GM12878 (cell line): ENCODE results near the gene CSTB. TPM values are rescaled to one million over a fixed set of nuclear protein-coding genes. Genes with fewer than 3 reads are reported as not detected.

Source experiments
- ATAC-seq: fragments of 200-7000 bp; cut with Tn5 transposase; 3 replicates; pipeline ENCODE4 v1.9.1; 2020; ENCODE audit warnings: mild to moderate bottlenecking, moderate library complexity
- BruUV-seq: library from RNA; stranded (reverse); fragments of 400-500 nt; replicated peaks from 2 replicates; lab custom pipeline; 2021; lab: Mats Ljungman, UMichigan
- CTCF ChIA-PET: fragments of 300-600 bp; sonication (Branson Sonifier 250); formaldehyde crosslinking; extraction: SDS; loops from one replicate; lab custom pipeline; 2021; ENCODE audit warnings: inconsistent platforms; lab: Yijun Ruan, JAX
- POLR2A ChIA-PET: fragments of 350-600 bp; formaldehyde crosslinking; extraction: SDS; loops from one replicate; lab custom pipeline; 2021; ENCODE audit warnings: inconsistent platforms; lab: Charles Lee
- RAD21 ChIA-PET: fragments of 300-600 bp; sonication (Branson Sonifier 250); formaldehyde crosslinking; loops from one replicate; lab custom pipeline; 2023; ENCODE audit warnings: antibody characterized with exemption; ENCODE audit not compliant: unreplicated experiment; lab: Charles Lee
- SMC1A ChIA-PET: fragments of 300-600 bp; sonication (Branson Sonifier 250); formaldehyde crosslinking; loops from one replicate; lab custom pipeline; 2023; ENCODE audit not compliant: unreplicated experiment, uncharacterized antibody; lab: Charles Lee
- DNase-seq: peaks from one replicate; pipeline ENCODE4 v3.0.0-alpha.2; 2011; ENCODE audit warnings: low read depth, low spot score
- FAIRE-seq: peaks from 3 replicates; lab custom pipeline; 2011; peaks lifted over from hg19 to GRCh38; lab: Jason Lieb, UNC
- H2AFZ ChIP-seq: 2 replicates; pipeline ENCODE4 v1.6.0; 2011; ENCODE audit warnings: low read depth, low read length, control low read depth; ENCODE audit not compliant: control insufficient read depth
- H3K27ac ChIP-seq: 2 replicates; pipeline ENCODE4 v1.5.1; 2011; ENCODE audit warnings: control low read depth; ENCODE audit not compliant: control insufficient read depth, insufficient read depth
- H3K27me3 ChIP-seq, 2 experiments: replicated peaks in 1 of 2; 2 replicates each; pipeline versions ENCODE4 v1.6.0 to v1.6.1; 2011; ENCODE audit warnings: low read length in 1 of 2; ENCODE audit not compliant: control insufficient read depth in 2 of 2, insufficient read depth in 2 of 2
- H3K36me3 ChIP-seq, 2 experiments: 2 replicates each; pipeline ENCODE4 v1.5.1; 2011; ENCODE audit warnings: low read length in 1 of 2; ENCODE audit not compliant: control insufficient read depth in 2 of 2, insufficient read depth in 2 of 2
- H3K4me1 ChIP-seq: 2 replicates; pipeline ENCODE4 v1.6.1; 2011; ENCODE audit warnings: mild to moderate bottlenecking, low read length, moderate library complexity, mixed read lengths; ENCODE audit not compliant: control insufficient read depth, insufficient read depth
- H3K4me2 ChIP-seq: 2 replicates; pipeline ENCODE4 v1.6.0; 2011; ENCODE audit warnings: control low read depth; ENCODE audit not compliant: control insufficient read depth, insufficient read depth
- H3K4me3 ChIP-seq: fragments of 200-600 bp; sonication (generic); 2 replicates; pipeline ENCODE4 v1.5.1; 2016
- H3K79me2 ChIP-seq: 2 replicates; pipeline ENCODE4 v1.6.0; 2011; ENCODE audit warnings: low read length; ENCODE audit not compliant: control insufficient read depth, insufficient read depth
- H3K9ac ChIP-seq: 2 replicates; pipeline ENCODE4 v1.8.0; 2011; ENCODE audit warnings: low read length, control low read depth, mixed read lengths; ENCODE audit not compliant: control insufficient read depth, insufficient read depth
- H3K9me3 ChIP-seq: replicated peaks from 3 replicates; pipeline ENCODE4 v1.5.1; 2011; ENCODE audit warnings: mild to moderate bottlenecking, low read length; ENCODE audit not compliant: control insufficient read depth, insufficient read depth
- H4K20me1 ChIP-seq: 2 replicates; pipeline ENCODE4 v1.6.0; 2011; ENCODE audit not compliant: control insufficient read depth, insufficient read depth
- ASH2L ChIP-seq: fragments of 300-600, 200-600 bp; sonication (generic); IDR thresholded peaks from 2 replicates; pipeline ENCODE4 v1.6.1; 2017; ENCODE audit warnings: low read depth, mild to moderate bottlenecking, borderline replicate concordance
- BMI1 ChIP-seq: fragments of 450-650 bp; IDR thresholded peaks from 2 replicates; pipeline ENCODE4 v1.6.1; 2016; ENCODE audit warnings: mild to moderate bottlenecking, moderate library complexity, borderline replicate concordance
- CBX3 ChIP-seq: fragments of 200-600 bp; sonication (generic); IDR thresholded peaks from 2 replicates; pipeline ENCODE4 v1.6.1; 2016; ENCODE audit warnings: low read depth, borderline replicate concordance
- CHD4 ChIP-seq: fragments of 200-600 bp; sonication (generic); IDR thresholded peaks from 2 replicates; pipeline ENCODE4 v1.6.1; 2016; ENCODE audit warnings: mild to moderate bottlenecking
- DPF2 ChIP-seq: fragments of 450-650 bp; IDR thresholded peaks from 2 replicates; pipeline ENCODE4 v1.6.1; 2017; ENCODE audit warnings: mild to moderate bottlenecking
- HCFC1 ChIP-seq: fragments of 150-350 bp; IDR thresholded peaks from 2 replicates; pipeline ENCODE4 v1.6.1; 2014; ENCODE audit warnings: low read length
- HDAC2 ChIP-seq: fragments of 200-600 bp; sonication (generic); IDR thresholded peaks from 2 replicates; pipeline ENCODE4 v1.6.1; 2017
- POLR2AphosphoS2 ChIP-seq: IDR thresholded peaks from 2 replicates; pipeline ENCODE4 v1.6.1; 2011; ENCODE audit warnings: low read depth, mild to moderate bottlenecking, low read length, improper control_type of control experiment, moderate library complexity
- SRF ChIP-seq, 2 experiments: IDR thresholded peaks; 2 replicates each; pipeline ENCODE4 v1.6.1; 2011; ENCODE audit warnings: low read depth in 2 of 2, low read length in 2 of 2, mild to moderate bottlenecking in 1 of 2, moderate library complexity in 1 of 2
- TCF7 ChIP-seq: IDR thresholded peaks from 2 replicates; pipeline ENCODE4 v1.6.1; 2014; ENCODE audit warnings: antibody characterized with exemption, borderline replicate concordance
- WRNIP1 ChIP-seq: IDR thresholded peaks from 2 replicates; pipeline ENCODE4 v1.6.1; 2011; ENCODE audit warnings: low read depth, low read length, improper control_type of control experiment, borderline replicate concordance
- ZNF274 ChIP-seq: IDR thresholded peaks from one replicate; pipeline ENCODE4 v1.8.0; 2011; ENCODE audit not compliant: insufficient read length, insufficient read depth
- ZNF384 ChIP-seq: IDR thresholded peaks from 2 replicates; pipeline ENCODE4 v1.6.1; 2012; ENCODE audit warnings: low read depth, mild to moderate bottlenecking, low read length, improper control_type of control experiment, borderline replicate concordance
- WGBS: methylation state at CpG from one replicate; pipeline ENCODE4 v1.1.6; 2016; ENCODE audit warnings: low lambda C conversion rate; ENCODE audit not compliant: insufficient replicate concordance, insufficient coverage; ENCODE audit errors: missing lambda C conversion rate; 5-methylcytosine and 5-hydroxymethylcytosine counted together
- in situ Hi-C: fragments of 300-500 bp; cut with MboI; formaldehyde crosslinking; loops from 9 replicates; pipeline ENCODE4 v1.14.3; 2018; ENCODE audit warnings: mixed read lengths
- intact Hi-C: fragments of 100-400 bp; cut with micrococcal nuclease; formaldehyde crosslinking; loops from one replicate; pipeline ENCODE4 v1.14.2; 2022; ENCODE audit not compliant: unreplicated experiment
- polyA plus RNA-seq, 11 experiments: library from polyadenylated mRNA; depleted of rRNA in 4 of 11; unstranded in 6 of 11; stranded (reverse) in 5 of 11; fragments of >200 nt; fragmentation: Nextera tagmentation in 4 of 11; fragmentation: Illumina TruSeq in 1 of 11; extraction: Ambion mirVana in 4 of 11; extraction: Trizol in 1 of 11; gene quantifications; 1 replicate in 1 of 11; 2 replicates in 10 of 11; pipeline versions ENCODE4 v1.2.1 to v1.2.3, GENCODE V29; 2011 to 2016; ENCODE audit warnings: inconsistent platforms in 2 of 11, missing spikeins in 2 of 11, low read depth in 1 of 11
- total RNA-seq, 4 experiments: library from RNA; depleted of rRNA in 3 of 4; stranded (reverse); fragments of >200 nt in 3 of 4; fragmentation: Illumina TruSeq in 1 of 4; extraction: Trizol in 1 of 4; gene quantifications; 2 replicates each; pipeline versions ENCODE4 v1.2.1 to v1.2.3, GENCODE V29; 2013 to 2021
- TF ChIP-seq, protein P1 (sequence below): fragments of 450-650 bp; IDR thresholded peaks from 2 replicates; pipeline ENCODE4 v1.6.1; 2017; ENCODE audit warnings: mild to moderate bottlenecking, moderate library complexity
- TF ChIP-seq, protein P2 (sequence below): fragments of 450-650 bp; IDR thresholded peaks from 2 replicates; pipeline ENCODE4 v1.6.1; 2018; ENCODE audit warnings: mild to moderate bottlenecking, low read depth, moderate library complexity; ENCODE audit not compliant: partially characterized antibody
- TF ChIP-seq, protein P3 (sequence below): IDR thresholded peaks from 2 replicates; pipeline ENCODE4 v1.6.1; 2012; ENCODE audit warnings: mild to moderate bottlenecking, low read depth, low read length

CSTB gene
- total and polyA plus RNA-seq, 10 of the 15 experiments (the other 5 are each of a cell fraction or from before 2014, with no cell fraction given) = 12.5 to 82.7 (median 41.9) TPM

DNA sequence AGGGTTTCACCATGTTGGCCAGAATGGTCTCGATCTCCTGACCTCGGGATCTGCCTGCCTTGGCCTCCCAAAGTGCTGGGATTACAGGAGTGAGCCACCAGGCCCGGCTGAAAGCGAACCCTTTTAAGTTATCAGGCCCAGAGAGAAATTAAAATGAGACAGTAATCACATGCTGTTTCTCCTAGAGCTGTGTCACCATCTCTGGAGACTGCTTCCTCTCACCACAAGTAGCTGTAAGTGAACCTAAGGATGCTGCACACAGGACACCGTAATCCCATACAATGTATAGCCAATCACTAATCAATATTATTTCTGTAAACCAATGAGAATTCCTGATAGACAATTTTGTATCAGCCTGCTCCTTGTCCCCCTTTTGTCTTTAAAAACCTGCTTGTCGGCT, 5.7 kb upstream of the CSTB start:
- DNase-seq (no peak), FAIRE-seq (no peak), ATAC-seq (no peak)
- ChIA-PET SMC1A (no interaction called here), CTCF (interaction anchor here (0.6 to 1.6 kb wide), 4 partner anchors 13 to 157 kb away, joined by 3 to 6 read pairs (median 4); no protein-coding TSS in a partner anchor), RAD21 (no interaction called here), POLR2A (interaction anchor here (0.5 to 1.4 kb wide), 4 partner anchors 10 to 175 kb away, joined by 3 to 7 read pairs (median 4); no protein-coding TSS in a partner anchor)
- intact Hi-C loops = no loop called here
- Histone ChIP-seq H3K4me3 (no peak overlapping the region), H3K36me3 (no peaks in the 10 kb centered on the region), H3K4me1 (peaks cover 5% of the 10 kb centered on the region), H3K79me2 (no peaks in the 10 kb centered on the region), H3K9me3 (no peaks in the 10 kb centered on the region), H3K4me2 (no peak overlapping the region), H3K27me3 (no peaks in the 10 kb centered on the region), H3K27ac (no peak overlapping the region), H2AFZ (no peak overlapping the region), H4K20me1 (no peaks in the 10 kb centered on the region), H3K9ac (no peak overlapping the region)
- WGBS = 44% methylated on average over 6 of the region's 6 CpGs
- no TSS peak for BruUV-seq
- in situ Hi-C loops = no loop called here
- TF ChIP-seq POLR2AphosphoS2 (no peak), WRNIP1 (no peak), BMI1 (no peak), ZNF274 (no peak), CBX3 (no peak), DPF2 (no peak), HCFC1 (no peak), ZNF384 (no peak), ASH2L (no peak), SRF (IDR thresholded peaks at IDR 0.05; ENCODE audit: low read depth in 2 of 2, low read length in 2 of 2) (no peak), CHD4 (no peak), HDAC2 (no peak), TCF7 (no peak)
- TF ChIP-seq, protein P1, sequence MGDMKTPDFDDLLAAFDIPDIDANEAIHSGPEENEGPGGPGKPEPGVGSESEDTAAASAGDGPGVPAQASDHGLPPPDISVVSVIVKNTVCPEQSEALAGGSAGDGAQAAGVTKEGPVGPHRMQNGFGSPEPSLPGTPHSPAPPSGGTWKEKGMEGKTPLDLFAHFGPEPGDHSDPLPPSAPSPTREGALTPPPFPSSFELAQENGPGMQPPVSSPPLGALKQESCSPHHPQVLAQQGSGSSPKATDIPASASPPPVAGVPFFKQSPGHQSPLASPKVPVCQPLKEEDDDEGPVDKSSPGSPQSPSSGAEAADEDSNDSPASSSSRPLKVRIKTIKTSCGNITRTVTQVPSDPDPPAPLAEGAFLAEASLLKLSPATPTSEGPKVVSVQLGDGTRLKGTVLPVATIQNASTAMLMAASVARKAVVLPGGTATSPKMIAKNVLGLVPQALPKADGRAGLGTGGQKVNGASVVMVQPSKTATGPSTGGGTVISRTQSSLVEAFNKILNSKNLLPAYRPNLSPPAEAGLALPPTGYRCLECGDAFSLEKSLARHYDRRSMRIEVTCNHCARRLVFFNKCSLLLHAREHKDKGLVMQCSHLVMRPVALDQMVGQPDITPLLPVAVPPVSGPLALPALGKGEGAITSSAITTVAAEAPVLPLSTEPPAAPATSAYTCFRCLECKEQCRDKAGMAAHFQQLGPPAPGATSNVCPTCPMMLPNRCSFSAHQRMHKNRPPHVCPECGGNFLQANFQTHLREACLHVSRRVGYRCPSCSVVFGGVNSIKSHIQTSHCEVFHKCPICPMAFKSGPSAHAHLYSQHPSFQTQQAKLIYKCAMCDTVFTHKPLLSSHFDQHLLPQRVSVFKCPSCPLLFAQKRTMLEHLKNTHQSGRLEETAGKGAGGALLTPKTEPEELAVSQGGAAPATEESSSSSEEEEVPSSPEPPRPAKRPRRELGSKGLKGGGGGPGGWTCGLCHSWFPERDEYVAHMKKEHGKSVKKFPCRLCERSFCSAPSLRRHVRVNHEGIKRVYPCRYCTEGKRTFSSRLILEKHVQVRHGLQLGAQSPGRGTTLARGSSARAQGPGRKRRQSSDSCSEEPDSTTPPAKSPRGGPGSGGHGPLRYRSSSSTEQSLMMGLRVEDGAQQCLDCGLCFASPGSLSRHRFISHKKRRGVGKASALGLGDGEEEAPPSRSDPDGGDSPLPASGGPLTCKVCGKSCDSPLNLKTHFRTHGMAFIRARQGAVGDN = no peak
- TF ChIP-seq, protein P2, sequence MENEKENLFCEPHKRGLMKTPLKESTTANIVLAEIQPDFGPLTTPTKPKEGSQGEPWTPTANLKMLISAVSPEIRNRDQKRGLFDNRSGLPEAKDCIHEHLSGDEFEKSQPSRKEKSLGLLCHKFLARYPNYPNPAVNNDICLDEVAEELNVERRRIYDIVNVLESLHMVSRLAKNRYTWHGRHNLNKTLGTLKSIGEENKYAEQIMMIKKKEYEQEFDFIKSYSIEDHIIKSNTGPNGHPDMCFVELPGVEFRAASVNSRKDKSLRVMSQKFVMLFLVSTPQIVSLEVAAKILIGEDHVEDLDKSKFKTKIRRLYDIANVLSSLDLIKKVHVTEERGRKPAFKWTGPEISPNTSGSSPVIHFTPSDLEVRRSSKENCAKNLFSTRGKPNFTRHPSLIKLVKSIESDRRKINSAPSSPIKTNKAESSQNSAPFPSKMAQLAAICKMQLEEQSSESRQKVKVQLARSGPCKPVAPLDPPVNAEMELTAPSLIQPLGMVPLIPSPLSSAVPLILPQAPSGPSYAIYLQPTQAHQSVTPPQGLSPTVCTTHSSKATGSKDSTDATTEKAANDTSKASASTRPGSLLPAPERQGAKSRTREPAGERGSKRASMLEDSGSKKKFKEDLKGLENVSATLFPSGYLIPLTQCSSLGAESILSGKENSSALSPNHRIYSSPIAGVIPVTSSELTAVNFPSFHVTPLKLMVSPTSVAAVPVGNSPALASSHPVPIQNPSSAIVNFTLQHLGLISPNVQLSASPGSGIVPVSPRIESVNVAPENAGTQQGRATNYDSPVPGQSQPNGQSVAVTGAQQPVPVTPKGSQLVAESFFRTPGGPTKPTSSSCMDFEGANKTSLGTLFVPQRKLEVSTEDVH = no peak
- TF ChIP-seq, protein P3, sequence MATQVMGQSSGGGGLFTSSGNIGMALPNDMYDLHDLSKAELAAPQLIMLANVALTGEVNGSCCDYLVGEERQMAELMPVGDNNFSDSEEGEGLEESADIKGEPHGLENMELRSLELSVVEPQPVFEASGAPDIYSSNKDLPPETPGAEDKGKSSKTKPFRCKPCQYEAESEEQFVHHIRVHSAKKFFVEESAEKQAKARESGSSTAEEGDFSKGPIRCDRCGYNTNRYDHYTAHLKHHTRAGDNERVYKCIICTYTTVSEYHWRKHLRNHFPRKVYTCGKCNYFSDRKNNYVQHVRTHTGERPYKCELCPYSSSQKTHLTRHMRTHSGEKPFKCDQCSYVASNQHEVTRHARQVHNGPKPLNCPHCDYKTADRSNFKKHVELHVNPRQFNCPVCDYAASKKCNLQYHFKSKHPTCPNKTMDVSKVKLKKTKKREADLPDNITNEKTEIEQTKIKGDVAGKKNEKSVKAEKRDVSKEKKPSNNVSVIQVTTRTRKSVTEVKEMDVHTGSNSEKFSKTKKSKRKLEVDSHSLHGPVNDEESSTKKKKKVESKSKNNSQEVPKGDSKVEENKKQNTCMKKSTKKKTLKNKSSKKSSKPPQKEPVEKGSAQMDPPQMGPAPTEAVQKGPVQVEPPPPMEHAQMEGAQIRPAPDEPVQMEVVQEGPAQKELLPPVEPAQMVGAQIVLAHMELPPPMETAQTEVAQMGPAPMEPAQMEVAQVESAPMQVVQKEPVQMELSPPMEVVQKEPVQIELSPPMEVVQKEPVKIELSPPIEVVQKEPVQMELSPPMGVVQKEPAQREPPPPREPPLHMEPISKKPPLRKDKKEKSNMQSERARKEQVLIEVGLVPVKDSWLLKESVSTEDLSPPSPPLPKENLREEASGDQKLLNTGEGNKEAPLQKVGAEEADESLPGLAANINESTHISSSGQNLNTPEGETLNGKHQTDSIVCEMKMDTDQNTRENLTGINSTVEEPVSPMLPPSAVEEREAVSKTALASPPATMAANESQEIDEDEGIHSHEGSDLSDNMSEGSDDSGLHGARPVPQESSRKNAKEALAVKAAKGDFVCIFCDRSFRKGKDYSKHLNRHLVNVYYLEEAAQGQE = no peak
